Stomach (tissue), 4 donors: Measurements from ENCODE around the gene ZNF25.

Source experiments
- EP300 ChIP-seq: sonication (generic); formaldehyde crosslinking; IDR thresholded peaks from one replicate; pipeline ENCODE4 v1.6.1; 2017; ENCODE audit warnings: antibody characterized with exemption
- POLR2AphosphoS5 ChIP-seq, 3 donors: sonication (generic); formaldehyde crosslinking; IDR thresholded peaks; one replicate each; pipeline ENCODE4 v1.6.1; 2016; ENCODE audit warnings: antibody characterized with exemption in 3 of 3
- TF ChIP-seq, protein P1 (sequence below), 7 experiments: fragments of 450-650 bp in 4 of 7; fragments of 200-600 bp in 3 of 7; sonication (generic) in 3 of 7; IDR thresholded peaks; one replicate each; pipeline ENCODE4 v1.5.1; 2016 to 2019; ENCODE audit warnings: antibody characterized with exemption in 7 of 7, control low read depth in 2 of 7, mild to moderate bottlenecking in 1 of 7

DNA sequence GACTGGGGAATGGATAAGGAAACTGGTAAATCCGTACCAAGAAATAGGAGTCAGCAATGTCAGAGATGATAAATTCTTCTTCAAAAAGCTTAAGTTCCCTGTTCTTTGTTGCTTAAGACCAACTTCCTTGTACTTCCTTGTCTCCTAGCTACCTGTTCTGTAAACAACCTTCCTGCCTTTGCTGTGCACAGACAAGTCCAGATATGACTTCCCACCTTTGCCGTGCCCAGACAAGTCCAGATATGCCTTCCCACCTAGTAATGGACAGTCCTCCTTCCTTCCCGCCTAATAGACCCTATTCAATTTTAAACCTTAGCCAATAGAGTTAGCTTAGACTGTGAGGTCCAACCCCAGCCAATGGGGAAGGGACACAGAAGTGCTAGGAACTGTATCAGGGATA, 31.5 kb upstream of the ZNF25 start:
- TF ChIP-seq, protein P1, sequence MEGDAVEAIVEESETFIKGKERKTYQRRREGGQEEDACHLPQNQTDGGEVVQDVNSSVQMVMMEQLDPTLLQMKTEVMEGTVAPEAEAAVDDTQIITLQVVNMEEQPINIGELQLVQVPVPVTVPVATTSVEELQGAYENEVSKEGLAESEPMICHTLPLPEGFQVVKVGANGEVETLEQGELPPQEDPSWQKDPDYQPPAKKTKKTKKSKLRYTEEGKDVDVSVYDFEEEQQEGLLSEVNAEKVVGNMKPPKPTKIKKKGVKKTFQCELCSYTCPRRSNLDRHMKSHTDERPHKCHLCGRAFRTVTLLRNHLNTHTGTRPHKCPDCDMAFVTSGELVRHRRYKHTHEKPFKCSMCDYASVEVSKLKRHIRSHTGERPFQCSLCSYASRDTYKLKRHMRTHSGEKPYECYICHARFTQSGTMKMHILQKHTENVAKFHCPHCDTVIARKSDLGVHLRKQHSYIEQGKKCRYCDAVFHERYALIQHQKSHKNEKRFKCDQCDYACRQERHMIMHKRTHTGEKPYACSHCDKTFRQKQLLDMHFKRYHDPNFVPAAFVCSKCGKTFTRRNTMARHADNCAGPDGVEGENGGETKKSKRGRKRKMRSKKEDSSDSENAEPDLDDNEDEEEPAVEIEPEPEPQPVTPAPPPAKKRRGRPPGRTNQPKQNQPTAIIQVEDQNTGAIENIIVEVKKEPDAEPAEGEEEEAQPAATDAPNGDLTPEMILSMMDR (IDR thresholded peaks at IDR 0.05) = no peak
- TF ChIP-seq POLR2AphosphoS5 (IDR thresholded peaks at IDR 0.05) (no peak), EP300 (no peak)
